Fibroblast of villous mesenchyme (primary cell): ENCODE data around the gene NOM1. TPM values are rescaled to one million over a fixed set of nuclear protein-coding genes. Genes with fewer than 3 reads are reported as not detected.

Experiments used
- DNase-seq: peaks from one replicate; pipeline ENCODE4 v3.0.0-alpha.2; 2010; ENCODE audit warnings: low read depth
- H3K4me3 ChIP-seq: 2 replicates; pipeline ENCODE4 v1.5.1; 2011; ENCODE audit warnings: low read depth, mild to moderate bottlenecking, low read length
- CTCF ChIP-seq: IDR thresholded peaks from 2 replicates; pipeline ENCODE4 v1.5.1; 2012; ENCODE audit warnings: low read depth, mild to moderate bottlenecking, low read length; ENCODE audit not compliant: insufficient read depth
- total RNA-seq: library from RNA; depleted of rRNA; stranded (reverse); fragments of >200 nt; gene quantifications from 2 replicates; pipeline ENCODE4 v1.2.3, GENCODE V29; 2012

NOM1 gene
- total RNA-seq, 1 donor, result 19.0 TPM

DNA sequence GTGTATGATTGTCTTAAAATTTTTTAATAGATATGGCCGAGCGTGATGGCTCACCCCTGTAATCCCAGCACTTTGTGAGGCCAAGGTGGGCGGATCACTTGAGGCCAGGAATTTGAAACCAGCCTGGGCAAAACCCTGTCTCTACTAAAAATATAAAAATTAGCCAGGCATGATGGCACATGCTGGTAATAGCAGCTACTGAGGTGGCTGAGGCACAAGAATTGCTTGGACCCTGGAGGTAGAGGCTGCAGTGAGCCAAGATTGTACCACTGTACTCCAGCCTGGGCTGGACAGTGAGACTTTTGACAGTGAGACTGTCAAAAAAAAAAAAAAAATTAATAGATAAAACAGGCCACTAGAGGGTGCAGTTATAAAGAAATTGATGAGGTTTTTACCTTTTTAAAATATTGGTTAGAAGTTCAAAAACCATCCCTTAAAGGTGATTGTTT, 20.5 kb downstream of the NOM1 start:
- H3K4me3 ChIP-seq, result no peak overlapping the region
- TF ChIP-seq CTCF, result peak; percentile 33
- DNase-seq, result peak; percentile 22

DNA sequence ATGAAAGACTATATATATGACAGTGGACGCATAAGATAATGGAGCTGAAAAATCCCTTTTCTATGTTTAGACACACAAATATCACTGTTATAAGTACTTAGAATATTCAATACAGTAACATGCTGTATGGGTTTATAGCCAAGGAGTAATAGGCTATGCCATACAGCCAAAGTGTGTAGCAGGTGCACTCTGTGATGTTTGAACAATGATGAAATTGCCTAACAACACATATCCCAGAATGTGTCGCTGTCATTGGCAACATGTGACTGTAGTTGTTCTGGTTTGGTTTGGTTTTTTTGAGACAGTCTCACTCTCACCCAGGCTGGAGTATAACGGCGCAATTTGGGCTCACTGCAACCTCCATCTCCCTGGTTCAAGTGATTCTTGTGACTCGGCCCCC, 26.1 kb downstream of the NOM1 start:
- DNase-seq, result no peak
- no peak for TF ChIP-seq CTCF
- H3K4me3 ChIP-seq, result no peak overlapping the region

- no peak overlapping the region for H3K4me3 ChIP-seq
- no peak for DNase-seq
- no peak for TF ChIP-seq CTCF
Measured at GRCh38 chr7:156979007-156979606, 29.6 kb downstream of the NOM1 start.

GRCh38 chr7:156979711-156980110, 30.2 kb downstream of the NOM1 start:
- H3K4me3 ChIP-seq, result no peak overlapping the region
- DNase-seq, result no peak
- TF ChIP-seq CTCF, result no peak

- H3K4me3 ChIP-seq, result peak overlapping the region; percentile 9
- TF ChIP-seq CTCF, result no peak
- peak; percentile 95 for DNase-seq
Measured at GRCh38 chr7:156984174-156984891, 34.8 kb downstream of the NOM1 start.

GRCh38 chr7:156985101-156985992, 35.8 kb downstream of the NOM1 start:
- no peak for TF ChIP-seq CTCF
- no peak for DNase-seq
- no peak overlapping the region for H3K4me3 ChIP-seq
